ENCODE results near the gene CHD1L.

Gene CHD1L

GRCh38 chr1:147246044-147246690 lies 3.7 kb downstream of the CHD1L start:
- TF ChIP-seq POLR2A (IDR thresholded peaks at IDR 0.05; ENCODE audit: extremely low read depth, insufficient read length) (no peak), CTCF (IDR thresholded peaks at IDR 0.05; ENCODE audit: low read depth, low read length) (no peak), MYC (IDR thresholded peaks at IDR 0.05; ENCODE audit: low read depth, low read length) (no peak), MAX (IDR thresholded peaks at IDR 0.05; ENCODE audit: low read depth, low read length) (no peak)
- H3K4me3 ChIP-seq (ENCODE audit: low read depth, low read length), result peak overlapping the region; percentile 19
- DNase-seq (ENCODE audit: low read depth), result no peak

- peak overlapping the region; percentile 14 for H3K4me3 ChIP-seq (ENCODE audit: low read depth, low read length)
- peak; percentile 66 for DNase-seq (ENCODE audit: low read depth)
- TF ChIP-seq MYC (IDR thresholded peaks at IDR 0.05; ENCODE audit: low read depth, low read length), result peak; percentile 28; the same call in 1 of the 2 replicates
- no peak for TF ChIP-seq POLR2A (IDR thresholded peaks at IDR 0.05; ENCODE audit: extremely low read depth, insufficient read length)
- no peak for TF ChIP-seq CTCF (IDR thresholded peaks at IDR 0.05; ENCODE audit: low read depth, low read length)
- peak; percentile 78 for TF ChIP-seq MAX (IDR thresholded peaks at IDR 0.05; ENCODE audit: low read depth, low read length)
Observed at GRCh38 chr1:147246910-147247655, 4.6 kb downstream of the CHD1L start.

GRCh38 chr1:147247656-147248238 lies 5.3 kb downstream of the CHD1L start:
- DNase-seq (ENCODE audit: low read depth), result no peak
- H3K4me3 ChIP-seq (ENCODE audit: low read depth, low read length), result no peak overlapping the region
- TF ChIP-seq POLR2A (IDR thresholded peaks at IDR 0.05; ENCODE audit: extremely low read depth, insufficient read length) (no peak), CTCF (IDR thresholded peaks at IDR 0.05; ENCODE audit: low read depth, low read length) (no peak), MAX (IDR thresholded peaks at IDR 0.05; ENCODE audit: low read depth, low read length) (no peak), MYC (IDR thresholded peaks at IDR 0.05; ENCODE audit: low read depth, low read length) (no peak)

GRCh38 chr1:147252540-147252939 lies 10.1 kb downstream of the CHD1L start:
- TF ChIP-seq MAX (IDR thresholded peaks at IDR 0.05; ENCODE audit: low read depth, low read length) (no peak), MYC (IDR thresholded peaks at IDR 0.05; ENCODE audit: low read depth, low read length) (no peak), POLR2A (IDR thresholded peaks at IDR 0.05; ENCODE audit: extremely low read depth, insufficient read length) (no peak), CTCF (IDR thresholded peaks at IDR 0.05; ENCODE audit: low read depth, low read length) (no peak)
- no peak overlapping the region for H3K4me3 ChIP-seq (ENCODE audit: low read depth, low read length)

GRCh38 chr1:147260956-147261355 lies 18.5 kb downstream of the CHD1L start:
- no peak for TF ChIP-seq CTCF (IDR thresholded peaks at IDR 0.05; ENCODE audit: low read depth, low read length)
- TF ChIP-seq POLR2A (IDR thresholded peaks at IDR 0.05; ENCODE audit: extremely low read depth, insufficient read length), result no peak
- TF ChIP-seq MAX (IDR thresholded peaks at IDR 0.05; ENCODE audit: low read depth, low read length), result no peak
- no peak for TF ChIP-seq MYC (IDR thresholded peaks at IDR 0.05; ENCODE audit: low read depth, low read length)
- H3K4me3 ChIP-seq (ENCODE audit: low read depth, low read length), result no peak overlapping the region
- no peak for DNase-seq (ENCODE audit: low read depth)

More at GRCh38 chr1:147252540-147252939, 10.1 kb downstream of the CHD1L start:
- DNase-seq (ENCODE audit: low read depth), result no peak

Data from NB4 (cell line).